Prostate gland (tissue), 2 donors: Measurements from ENCODE around the gene CACNA1B. TPM values are rescaled to one million over a fixed set of nuclear protein-coding genes. Genes with fewer than 3 reads are reported as not detected.
"Not testable (repeated sequence)": the region's sequence is repeated elsewhere in the genome, so short reads cannot be mapped to it uniquely, and the experiment has no call there.

Experiments used
- DNase-seq: peaks from one replicate; pipeline ENCODE4 v3.0.0-alpha.2; 2019; ENCODE audit warnings: low spot score
- H3K27ac ChIP-seq, 2 donors: fragments of 200-600 bp; sonication (generic); 2 replicates each; pipeline ENCODE4 v1.5.1; 2017 to 2019
- H3K27me3 ChIP-seq: fragments of 200-600 bp; sonication (generic); replicated peaks from 2 replicates; pipeline ENCODE4 v1.5.1; 2019; ENCODE audit not compliant: insufficient read depth
- H3K36me3 ChIP-seq, 2 donors: fragments of 200-600 bp; sonication (generic); 1 replicate in 1 of 2; 2 replicates in 1 of 2; pipeline versions ENCODE4 v1.5.1 to v1.8.1; 2017 to 2019
- H3K4me1 ChIP-seq: fragments of 200-600 bp; sonication (generic); replicated peaks from 2 replicates; pipeline ENCODE4 v1.5.1; 2019
- H3K4me3 ChIP-seq, 2 donors: fragments of 200-600 bp; sonication (generic); 2 replicates each; pipeline ENCODE4 v1.5.1; 2017 to 2019
- H3K9me3 ChIP-seq: fragments of 200-600 bp; sonication (generic); 2 replicates; pipeline ENCODE4 v1.5.1; 2017
- POLR2A ChIP-seq: fragments of 450-650 bp; IDR thresholded peaks from one replicate; pipeline ENCODE4 v1.6.1; 2016; ENCODE audit warnings: antibody characterized with exemption, mild to moderate bottlenecking
- POLR2AphosphoS5 ChIP-seq: sonication (generic); formaldehyde crosslinking; IDR thresholded peaks from one replicate; pipeline ENCODE4 v1.6.1; 2017; ENCODE audit warnings: antibody characterized with exemption
- WGBS: methylation state at CpG from one replicate; pipeline ENCODE4 v1.1.5; 2018; 5-methylcytosine and 5-hydroxymethylcytosine counted together
- intact Hi-C: fragments of 100-400 bp; cut with DNase I; formaldehyde crosslinking; loops from one replicate; pipeline ENCODE4 v1.14.2; 2022
- total RNA-seq, 2 donors: library from RNA; depleted of rRNA; stranded (reverse); fragments of >200 nt; gene quantifications; one replicate each; pipeline ENCODE4 v1.1.0, GENCODE V29; 2016
- TF ChIP-seq, protein P1 (sequence below), 4 experiments: fragments of 200-600 bp in 2 of 4; fragments of 450-650 bp in 2 of 4; sonication (generic) in 2 of 4; IDR thresholded peaks; 1 replicate in 3 of 4; 2 replicates in 1 of 4; pipeline ENCODE4 v1.5.1; 2016 to 2019; ENCODE audit warnings: antibody characterized with exemption in 4 of 4, mild to moderate bottlenecking in 2 of 4, moderate library complexity in 2 of 4

The CACNA1B gene
- total RNA-seq, 2 donors from 2014 or later: 0.36 to 6.0 TPM

- Histone ChIP-seq H3K27me3 (no peaks in the 10 kb centered on the region), H3K27ac (no peak overlapping the region), H3K36me3 (no peaks in the 10 kb centered on the region), H3K4me3 (no peak overlapping the region), H3K4me1 (no peaks in the 10 kb centered on the region), H3K9me3 (no peaks in the 10 kb centered on the region)
- no peak for TF ChIP-seq POLR2A
- TF ChIP-seq POLR2AphosphoS5: no peak
- TF ChIP-seq, protein P1, sequence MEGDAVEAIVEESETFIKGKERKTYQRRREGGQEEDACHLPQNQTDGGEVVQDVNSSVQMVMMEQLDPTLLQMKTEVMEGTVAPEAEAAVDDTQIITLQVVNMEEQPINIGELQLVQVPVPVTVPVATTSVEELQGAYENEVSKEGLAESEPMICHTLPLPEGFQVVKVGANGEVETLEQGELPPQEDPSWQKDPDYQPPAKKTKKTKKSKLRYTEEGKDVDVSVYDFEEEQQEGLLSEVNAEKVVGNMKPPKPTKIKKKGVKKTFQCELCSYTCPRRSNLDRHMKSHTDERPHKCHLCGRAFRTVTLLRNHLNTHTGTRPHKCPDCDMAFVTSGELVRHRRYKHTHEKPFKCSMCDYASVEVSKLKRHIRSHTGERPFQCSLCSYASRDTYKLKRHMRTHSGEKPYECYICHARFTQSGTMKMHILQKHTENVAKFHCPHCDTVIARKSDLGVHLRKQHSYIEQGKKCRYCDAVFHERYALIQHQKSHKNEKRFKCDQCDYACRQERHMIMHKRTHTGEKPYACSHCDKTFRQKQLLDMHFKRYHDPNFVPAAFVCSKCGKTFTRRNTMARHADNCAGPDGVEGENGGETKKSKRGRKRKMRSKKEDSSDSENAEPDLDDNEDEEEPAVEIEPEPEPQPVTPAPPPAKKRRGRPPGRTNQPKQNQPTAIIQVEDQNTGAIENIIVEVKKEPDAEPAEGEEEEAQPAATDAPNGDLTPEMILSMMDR (IDR thresholded peaks at IDR 0.05): no peak
- no peak for DNase-seq
- intact Hi-C loops: no loop called here
- WGBS: 71% methylated on average over 3 of the region's 3 CpGs
Measured at GRCh38 chr9:138083873-138084272, 206.3 kb downstream of the CACNA1B start.

GRCh38 chr9:138085568-138085967 is 208.0 kb downstream of the CACNA1B start:
- Histone ChIP-seq H3K27me3 (no peaks in the 10 kb centered on the region), H3K36me3 (no peaks in the 10 kb centered on the region), H3K4me1 (no peaks in the 10 kb centered on the region), H3K9me3 (no peaks in the 10 kb centered on the region), H3K4me3 (no peak overlapping the region), H3K27ac (no peak overlapping the region)
- intact Hi-C loops: no loop called here
- DNase-seq: no peak
- 91% methylated on average over 4 of the region's 4 CpGs for WGBS
- TF ChIP-seq, protein P1 (IDR thresholded peaks at IDR 0.05): no peak
- no peak for TF ChIP-seq POLR2A
- no peak for TF ChIP-seq POLR2AphosphoS5

DNA sequence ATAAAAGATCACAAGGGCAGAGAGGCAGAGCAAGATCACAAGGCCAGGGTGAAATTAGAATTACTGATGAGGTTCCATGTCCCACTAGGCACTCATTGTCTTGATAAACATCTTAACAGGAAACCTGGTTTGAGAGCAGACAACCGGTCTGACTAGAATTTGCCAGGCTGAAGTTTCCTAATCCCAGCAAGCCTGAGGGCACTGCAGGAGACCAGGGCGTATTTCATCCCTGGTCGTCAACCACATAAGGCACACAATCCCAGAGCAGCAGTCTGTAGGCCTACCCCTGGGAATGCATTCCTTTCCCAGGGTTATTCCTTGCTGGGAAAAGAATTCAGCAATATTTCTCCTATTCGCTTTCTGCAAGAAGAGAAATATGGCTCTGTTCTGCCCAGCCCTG is 214.5 kb downstream of the CACNA1B start:
- H3K36me3 ChIP-seq, H3K4me3 ChIP-seq, H3K9me3 ChIP-seq, H3K4me1 ChIP-seq, H3K27me3 ChIP-seq, intact Hi-C loops, DNase-seq, H3K27ac ChIP-seq: not testable (repeated sequence)
- WGBS: 49% methylated on average over 4 of the region's 4 CpGs

DNA sequence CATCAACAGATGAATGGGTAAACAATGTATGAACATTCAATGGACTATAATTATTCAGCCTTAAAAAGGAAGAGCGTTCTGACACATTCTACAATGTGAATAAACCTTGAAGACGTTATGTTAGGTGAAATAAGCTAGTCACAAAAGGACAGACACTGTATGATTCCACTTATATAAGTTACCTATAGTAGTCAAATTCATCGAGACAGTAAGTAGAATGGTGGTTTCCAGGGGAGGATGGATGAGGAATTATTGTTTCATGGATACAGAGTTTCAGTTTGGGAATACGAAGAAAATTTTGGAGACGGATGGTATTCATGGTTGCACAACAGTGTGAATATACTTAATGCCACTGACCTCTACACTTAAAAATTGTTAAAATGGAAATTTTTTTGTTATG is 216.4 kb downstream of the CACNA1B start:
- Histone ChIP-seq H3K4me1 (no peaks in the 10 kb centered on the region), H3K36me3 (no peaks in the 10 kb centered on the region), H3K27ac (no peak overlapping the region), H3K27me3 (no peaks in the 10 kb centered on the region), H3K4me3 (no peak overlapping the region), H3K9me3 (no peaks in the 10 kb centered on the region)
- WGBS: 95% methylated on average over 5 of the region's 5 CpGs
- no peak for DNase-seq
- intact Hi-C loops: no loop called here
- TF ChIP-seq POLR2A: no peak
- no peak for TF ChIP-seq POLR2AphosphoS5
- TF ChIP-seq, protein P1 (IDR thresholded peaks at IDR 0.05): no peak

GRCh38 chr9:138095813-138096518 is 218.4 kb downstream of the CACNA1B start:
- intact Hi-C loops: no loop called here
- Histone ChIP-seq H3K36me3 (no peaks in the 10 kb centered on the region), H3K4me1 (no peaks in the 10 kb centered on the region), H3K27ac (no peak overlapping the region), H3K27me3 (no peaks in the 10 kb centered on the region), H3K4me3 (no peak overlapping the region), H3K9me3 (no peaks in the 10 kb centered on the region)
- WGBS: 81% methylated on average over 14 of the region's 14 CpGs
- TF ChIP-seq POLR2AphosphoS5 (no peak), POLR2A (no peak)
- TF ChIP-seq, protein P1 (IDR thresholded peaks at IDR 0.05): no peak
- DNase-seq: no peak
